ENCODE results near the gene TFPT. TPM values are rescaled to one million over a fixed set of nuclear protein-coding genes. Genes with fewer than 3 reads are reported as not detected.

TFPT gene
- total RNA-seq, 4 donors from 2014 or later = 7.5 to 18.1 (median 17.5) TPM

GRCh38 chr19:54154603-54155345, 39.3 kb upstream of the TFPT start:
- TF ChIP-seq, protein P1, sequence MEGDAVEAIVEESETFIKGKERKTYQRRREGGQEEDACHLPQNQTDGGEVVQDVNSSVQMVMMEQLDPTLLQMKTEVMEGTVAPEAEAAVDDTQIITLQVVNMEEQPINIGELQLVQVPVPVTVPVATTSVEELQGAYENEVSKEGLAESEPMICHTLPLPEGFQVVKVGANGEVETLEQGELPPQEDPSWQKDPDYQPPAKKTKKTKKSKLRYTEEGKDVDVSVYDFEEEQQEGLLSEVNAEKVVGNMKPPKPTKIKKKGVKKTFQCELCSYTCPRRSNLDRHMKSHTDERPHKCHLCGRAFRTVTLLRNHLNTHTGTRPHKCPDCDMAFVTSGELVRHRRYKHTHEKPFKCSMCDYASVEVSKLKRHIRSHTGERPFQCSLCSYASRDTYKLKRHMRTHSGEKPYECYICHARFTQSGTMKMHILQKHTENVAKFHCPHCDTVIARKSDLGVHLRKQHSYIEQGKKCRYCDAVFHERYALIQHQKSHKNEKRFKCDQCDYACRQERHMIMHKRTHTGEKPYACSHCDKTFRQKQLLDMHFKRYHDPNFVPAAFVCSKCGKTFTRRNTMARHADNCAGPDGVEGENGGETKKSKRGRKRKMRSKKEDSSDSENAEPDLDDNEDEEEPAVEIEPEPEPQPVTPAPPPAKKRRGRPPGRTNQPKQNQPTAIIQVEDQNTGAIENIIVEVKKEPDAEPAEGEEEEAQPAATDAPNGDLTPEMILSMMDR (IDR thresholded peaks at IDR 0.05 in 4 of 5, conservative IDR thresholded peaks at IDR 0.05 in 1 of 5) = no peak
- no peak for TF ChIP-seq POLR2A (IDR thresholded peaks at IDR 0.05)
- H3K27ac ChIP-seq = no peak overlapping the region

DNA sequence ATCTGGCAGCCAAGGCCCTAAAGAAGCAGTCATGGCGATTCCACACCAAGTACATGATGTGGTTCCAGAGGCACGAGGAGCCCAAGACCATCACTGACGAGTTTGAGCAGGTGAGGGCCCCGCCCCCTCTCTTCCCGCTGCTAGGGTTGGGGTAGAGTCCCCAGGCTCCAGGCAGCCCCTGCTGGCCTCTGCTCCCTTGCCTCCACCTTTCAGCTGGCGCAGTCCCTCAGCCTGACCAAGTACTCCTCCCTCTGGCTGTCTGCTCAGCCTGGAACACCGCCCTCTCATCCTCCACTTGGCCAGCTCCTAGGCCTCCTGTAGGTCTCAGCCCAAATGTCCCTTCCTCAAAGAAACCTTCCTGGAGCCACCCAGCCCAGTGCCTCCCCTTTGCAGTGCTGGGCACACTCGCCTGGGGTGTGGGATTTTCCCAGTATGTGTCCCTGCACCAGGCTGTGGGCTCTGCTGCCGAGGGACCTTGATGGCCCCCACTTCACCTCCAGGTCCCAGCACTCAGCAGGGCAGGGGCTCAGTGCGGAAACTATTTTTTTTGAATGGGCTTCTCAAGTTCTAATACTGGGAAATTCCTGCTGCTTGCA, 38.4 kb upstream of the TFPT start:
- ATAC-seq = no peak
- intact Hi-C loops (cut with DNase I; ENCODE audit: low total_unique reads) (no loop called here), in situ Hi-C loops (cut with MboI; ENCODE audit: low sequenced_read_pairs in 4 of 4) (no loop called here)
- no peaks in the 10 kb centered on the region for H3K9me3 ChIP-seq
- TF ChIP-seq, protein P1 (IDR thresholded peaks at IDR 0.05 in 4 of 5, conservative IDR thresholded peaks at IDR 0.05 in 1 of 5) = no peak
- TF ChIP-seq POLR2A (IDR thresholded peaks at IDR 0.05) = no peak
- peak overlapping the region in 1 of 4 donors; percentile 18 for H3K27ac ChIP-seq
- no peak overlapping the region for H3K4me3 ChIP-seq
- DNase-seq = no peak
- no peaks in the 10 kb centered on the region for H3K27me3 ChIP-seq
- H3K4me1 ChIP-seq = peaks cover 7 to 9% of the 10 kb centered on the region in 2 donors
- peaks cover 0 to 93% of the 10 kb centered on the region in 2 donors for H3K36me3 ChIP-seq

More at GRCh38 chr19:54154603-54155345, 39.3 kb upstream of the TFPT start:
- ATAC-seq (no peak), DNase-seq (no peak)
- in situ Hi-C loops (cut with MboI; ENCODE audit: low sequenced_read_pairs in 4 of 4) = no loop called here
- Histone ChIP-seq H3K9me3 (no peaks in the 10 kb centered on the region), H3K36me3 (peaks cover 0 to 84% of the 10 kb centered on the region in 2 donors), H3K4me1 (peaks cover 9 to 12% of the 10 kb centered on the region in 2 donors), H3K27me3 (no peaks in the 10 kb centered on the region), H3K4me3 (no peak overlapping the region)
- intact Hi-C loops (cut with DNase I; ENCODE audit: low total_unique reads) = no loop called here

- TF ChIP-seq POLR2A (IDR thresholded peaks at IDR 0.05) = no peak
- TF ChIP-seq, protein P1 (IDR thresholded peaks at IDR 0.05 in 4 of 5, conservative IDR thresholded peaks at IDR 0.05 in 1 of 5) = no peak
- Histone ChIP-seq H3K27me3 (no peaks in the 10 kb centered on the region), H3K27ac (peak overlapping the region in 1 of 4 donors; percentile 18), H3K4me3 (no peak overlapping the region), H3K36me3 (peaks cover 0 to 99% of the 10 kb centered on the region in 2 donors), H3K9me3 (no peaks in the 10 kb centered on the region), H3K4me1 (peaks cover 0 to 1% of the 10 kb centered on the region in 2 donors)
- in situ Hi-C loops (cut with MboI; ENCODE audit: low sequenced_read_pairs in 4 of 4) (no loop called here), intact Hi-C loops (cut with DNase I; ENCODE audit: low total_unique reads) (no loop called here)
- no peak for DNase-seq
- ATAC-seq = no peak
These were observed 37.5 kb upstream of the TFPT start for GRCh38 chr19:54152878-54153524.

DNA sequence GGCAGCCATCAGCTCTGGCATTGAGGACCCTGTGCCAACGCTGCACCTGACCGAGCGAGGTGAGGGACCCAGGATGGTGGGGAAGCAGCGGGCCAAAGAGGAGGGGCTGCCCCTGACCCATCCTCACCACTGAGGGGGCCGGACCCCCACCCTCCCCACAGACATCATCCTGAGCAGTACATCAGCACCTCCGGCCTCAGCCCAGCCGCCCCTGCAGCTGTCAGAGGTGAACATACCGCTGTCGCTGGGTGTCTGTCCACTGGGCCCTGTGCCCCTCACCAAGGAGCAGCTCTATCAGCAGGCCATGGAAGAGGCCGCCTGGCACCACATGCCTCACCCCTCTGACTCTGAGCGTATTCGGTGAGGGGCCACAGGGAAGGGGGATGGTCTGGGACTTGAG, 36.8 kb upstream of the TFPT start:
- no peak overlapping the region for H3K4me3 ChIP-seq
- H3K4me1 ChIP-seq = no peaks in the 10 kb centered on the region
- intact Hi-C loops (cut with DNase I; ENCODE audit: low total_unique reads) = no loop called here
- no peak for TF ChIP-seq POLR2A (IDR thresholded peaks at IDR 0.05)
- TF ChIP-seq, protein P1 (IDR thresholded peaks at IDR 0.05 in 4 of 5, conservative IDR thresholded peaks at IDR 0.05 in 1 of 5) = no peak
- H3K27ac ChIP-seq = no peak overlapping the region
- ATAC-seq = no peak
- no peaks in the 10 kb centered on the region for H3K9me3 ChIP-seq
- no peak for DNase-seq
- in situ Hi-C loops (cut with MboI; ENCODE audit: low sequenced_read_pairs in 4 of 4) = no loop called here
- peaks cover 0 to 99% of the 10 kb centered on the region in 2 donors for H3K36me3 ChIP-seq
- no peaks in the 10 kb centered on the region for H3K27me3 ChIP-seq

All from gastrocnemius medialis (tissue), 4 donors.